Stimulated activated CD4-positive, alpha-beta T cell treated with anti-CD3 and anti-CD28 coated beads, TNF-alpha, amount 100 ng/mL, for 1 hour (primary cell): ENCODE measurements around the gene TLR9.
"Not testable (repeated sequence)": the region's sequence is repeated elsewhere in the genome, so short reads cannot be mapped to it uniquely, and the experiment has no call there.

ENCODE experiments used
- DNase-seq, 3 donors: peaks; one replicate each; pipeline ENCODE4 v3.0.0-alpha.2; 2020; ENCODE audit warnings: low read depth in 3 of 3, low spot score in 1 of 3

TLR9 gene

GRCh38 chr3:52196977-52197376, 28.5 kb downstream of the TLR9 start:
- no peak for DNase-seq

DNA sequence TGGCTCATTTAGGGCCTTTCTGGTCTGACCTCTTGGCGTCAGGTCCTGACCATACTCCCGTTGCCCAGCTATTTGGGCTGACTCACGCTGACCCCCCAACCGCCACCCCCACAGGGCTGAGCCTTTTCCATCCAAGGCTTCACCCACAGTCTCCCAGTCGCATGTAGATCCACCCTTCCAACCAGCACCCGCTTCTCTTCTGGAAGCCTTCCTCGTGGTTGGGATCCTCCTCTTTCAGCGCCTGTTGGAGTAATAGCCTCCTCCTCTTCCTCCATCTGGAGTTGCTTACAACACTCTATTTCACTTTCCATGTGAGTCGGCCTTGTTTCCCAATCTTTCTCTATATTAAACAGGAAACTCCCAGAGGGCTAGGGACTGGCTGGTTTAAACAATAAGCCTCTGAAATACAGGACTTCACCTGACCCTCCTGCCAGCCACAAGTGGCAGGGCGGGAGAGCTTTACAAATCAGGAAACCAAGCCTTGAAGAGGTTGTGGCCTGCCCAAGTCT, 29.6 kb downstream of the TLR9 start:
- DNase-seq = no peak

- DNase-seq = no peak
Measured at GRCh38 chr3:52195291-52195597, 30.2 kb downstream of the TLR9 start.

- no peak for DNase-seq
Measured at GRCh38 chr3:52194485-52195290, 30.8 kb downstream of the TLR9 start.

DNA sequence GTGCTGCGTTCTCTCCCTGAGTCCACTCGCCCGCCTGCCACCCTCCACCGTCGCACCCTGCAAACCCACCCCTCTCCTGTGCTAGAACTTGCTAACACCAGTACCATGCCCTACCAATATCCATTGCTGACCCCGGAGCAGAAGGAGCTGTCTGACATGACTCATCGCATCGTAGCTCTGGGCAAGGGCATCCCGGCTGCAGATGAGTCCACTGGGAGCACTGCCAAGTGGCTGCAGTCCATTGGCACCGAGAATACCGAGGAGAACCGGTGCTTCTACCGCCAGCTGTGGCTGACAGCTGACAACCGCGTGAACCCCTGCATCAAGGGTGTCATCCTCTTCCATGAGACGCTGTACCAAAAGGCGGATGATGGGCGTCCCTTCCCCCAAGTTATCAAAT, 32.4 kb downstream of the TLR9 start:
- DNase-seq = no peak

DNA sequence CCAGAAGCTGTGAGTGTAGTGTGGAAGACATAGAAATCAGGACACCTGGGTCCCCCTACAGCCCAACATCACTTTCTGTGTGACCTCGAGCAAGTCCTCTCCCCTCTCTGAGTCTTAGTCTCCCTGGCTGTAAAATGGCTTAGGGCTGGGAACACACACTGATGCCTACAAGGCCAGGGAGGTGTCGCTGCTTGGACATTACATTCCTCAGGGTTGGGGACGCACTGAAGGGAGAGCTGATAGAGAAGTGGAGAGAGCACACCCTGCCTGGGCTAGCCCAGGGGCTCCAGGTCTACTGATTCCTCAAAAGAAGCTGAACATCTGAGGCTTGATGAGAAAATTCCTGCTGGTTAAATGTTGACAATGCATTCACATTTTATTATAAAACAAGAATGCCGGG, 33.8 kb downstream of the TLR9 start:
- DNase-seq = no peak

GRCh38 chr3:52190294-52191074, 35.0 kb downstream of the TLR9 start:
- no peak for DNase-seq

- no peak for DNase-seq
Measured at GRCh38 chr3:52188556-52188955, 36.9 kb downstream of the TLR9 start.

- DNase-seq = no peak
Measured at GRCh38 chr3:52186729-52187128, 38.7 kb downstream of the TLR9 start.

DNA sequence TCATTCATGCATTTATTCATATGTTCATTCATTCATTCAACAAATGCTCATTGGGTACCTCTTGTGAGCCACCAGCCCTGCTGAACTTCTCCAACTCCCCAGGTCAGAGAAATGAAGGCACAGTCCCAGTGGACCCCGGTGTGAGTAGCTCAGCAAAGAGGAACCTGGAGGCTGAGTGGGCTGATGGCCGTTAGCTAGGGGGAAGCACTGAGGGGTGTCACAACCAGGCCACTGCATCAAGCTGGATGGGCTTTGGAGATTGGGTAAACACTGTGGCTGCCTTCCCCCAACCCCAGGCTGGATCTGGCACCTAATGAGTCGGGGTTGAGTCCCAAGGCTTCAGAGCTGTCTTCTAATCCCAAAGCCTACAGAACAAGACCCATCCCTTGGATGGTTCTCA, 39.6 kb downstream of the TLR9 start:
- DNase-seq = no peak

- no peak for DNase-seq
Measured at GRCh38 chr3:52185311-52185710, 40.1 kb downstream of the TLR9 start.

DNA sequence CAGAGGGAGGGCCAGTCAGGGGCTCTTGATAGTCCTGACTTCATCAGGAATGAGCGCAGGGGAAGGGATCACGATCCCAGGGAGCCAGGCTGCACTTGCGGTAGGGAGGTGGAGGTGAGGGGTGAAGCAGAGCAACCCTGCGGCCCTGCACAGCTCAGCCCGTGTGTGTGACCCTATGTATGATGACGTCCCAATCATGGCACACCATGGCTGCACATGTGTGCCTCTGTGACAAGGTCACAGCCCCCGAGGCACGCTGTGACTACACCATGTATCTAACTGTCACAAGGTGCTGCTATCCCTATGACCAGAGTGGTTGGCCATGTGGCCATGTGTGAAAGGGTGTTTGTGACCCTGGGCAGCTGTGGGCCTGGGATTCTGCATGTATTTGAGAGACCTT, 40.8 kb downstream of the TLR9 start:
- no peak for DNase-seq

- DNase-seq = no peak
Measured at GRCh38 chr3:52183786-52184445, 41.5 kb downstream of the TLR9 start.

DNA sequence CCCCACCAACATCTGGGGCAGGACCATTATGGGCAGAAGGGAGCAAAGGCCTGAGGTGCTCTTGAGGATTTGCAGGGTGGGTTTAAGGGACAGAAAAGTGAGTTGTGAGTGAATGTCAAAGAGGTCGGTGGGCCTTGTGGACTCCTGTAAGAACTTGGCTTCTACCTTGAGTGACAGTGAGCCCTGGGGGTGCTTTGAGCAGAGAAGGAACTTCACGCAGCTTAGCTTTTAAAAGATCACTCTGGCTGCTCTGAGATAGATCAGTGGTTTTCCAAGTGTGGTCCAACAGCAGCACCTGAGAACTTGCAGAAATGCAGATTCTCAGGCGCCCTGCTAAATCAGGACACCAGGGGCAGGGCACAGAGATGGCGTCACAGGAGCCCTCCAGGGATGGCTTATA, 42.8 kb downstream of the TLR9 start:
- no peak for DNase-seq

DNA sequence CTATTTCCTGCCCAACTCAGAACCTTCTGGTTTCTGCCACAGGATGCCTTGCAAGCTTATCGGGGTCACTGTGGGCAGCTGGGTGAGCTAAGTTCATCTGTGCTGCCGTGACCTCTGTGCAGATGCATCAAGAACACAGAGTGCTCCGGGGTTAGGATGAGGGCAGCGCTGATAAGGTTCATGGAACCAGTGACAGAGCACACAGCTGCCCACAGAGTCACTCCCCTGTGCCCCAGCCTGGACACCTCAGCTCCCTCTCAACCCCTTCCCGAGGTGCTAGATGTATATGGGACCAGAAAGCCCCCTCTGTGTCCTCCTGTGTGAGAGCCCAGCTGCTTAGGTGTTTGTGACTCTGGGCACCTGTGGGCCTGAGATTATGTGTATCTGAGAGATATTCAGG, 43.2 kb downstream of the TLR9 start:
- no peak for DNase-seq

- no peak for DNase-seq
Measured at GRCh38 chr3:52181543-52181942, 43.9 kb downstream of the TLR9 start.

DNA sequence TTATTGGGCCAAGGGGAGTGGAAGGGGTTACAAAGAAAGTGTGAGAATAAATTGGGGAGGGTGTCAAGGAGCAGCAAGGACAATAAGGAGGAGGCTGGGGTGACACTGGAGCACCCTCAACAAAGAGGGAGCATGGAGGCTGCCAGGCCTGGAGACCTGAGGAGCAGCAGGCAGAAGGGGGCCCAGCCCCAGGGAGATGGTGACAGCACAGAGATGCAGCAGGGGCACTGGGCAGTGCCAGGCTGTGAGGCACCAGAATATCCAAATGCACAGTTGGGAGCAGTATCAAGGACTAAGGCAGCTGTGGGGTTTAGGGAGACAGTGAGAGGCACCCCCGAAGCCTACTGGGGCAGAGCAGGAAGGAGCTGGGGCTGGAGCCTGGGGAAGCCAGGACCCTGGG, 46.9 kb downstream of the TLR9 start:
- no peak for DNase-seq

GRCh38 chr3:52178126-52178525, 47.3 kb downstream of the TLR9 start:
- not testable (repeated sequence) for DNase-seq

DNA sequence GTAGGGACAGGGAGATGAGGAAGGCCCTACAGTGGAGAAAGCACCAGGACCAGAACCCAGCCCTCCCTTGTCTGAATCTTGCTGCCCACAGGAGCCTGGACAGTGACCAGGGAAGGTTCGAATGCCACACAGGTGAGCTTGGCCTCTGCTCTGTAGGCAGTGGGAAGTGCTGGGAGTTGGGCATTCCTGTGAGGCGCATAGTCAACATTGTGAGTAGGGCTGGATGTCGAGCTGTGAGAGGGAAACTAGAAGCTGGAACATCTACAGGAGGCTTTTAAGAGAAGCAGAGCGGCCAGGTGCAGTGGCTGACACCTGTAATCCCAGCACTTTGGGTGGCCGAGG, 47.8 kb downstream of the TLR9 start:
- no peak for DNase-seq

DNA sequence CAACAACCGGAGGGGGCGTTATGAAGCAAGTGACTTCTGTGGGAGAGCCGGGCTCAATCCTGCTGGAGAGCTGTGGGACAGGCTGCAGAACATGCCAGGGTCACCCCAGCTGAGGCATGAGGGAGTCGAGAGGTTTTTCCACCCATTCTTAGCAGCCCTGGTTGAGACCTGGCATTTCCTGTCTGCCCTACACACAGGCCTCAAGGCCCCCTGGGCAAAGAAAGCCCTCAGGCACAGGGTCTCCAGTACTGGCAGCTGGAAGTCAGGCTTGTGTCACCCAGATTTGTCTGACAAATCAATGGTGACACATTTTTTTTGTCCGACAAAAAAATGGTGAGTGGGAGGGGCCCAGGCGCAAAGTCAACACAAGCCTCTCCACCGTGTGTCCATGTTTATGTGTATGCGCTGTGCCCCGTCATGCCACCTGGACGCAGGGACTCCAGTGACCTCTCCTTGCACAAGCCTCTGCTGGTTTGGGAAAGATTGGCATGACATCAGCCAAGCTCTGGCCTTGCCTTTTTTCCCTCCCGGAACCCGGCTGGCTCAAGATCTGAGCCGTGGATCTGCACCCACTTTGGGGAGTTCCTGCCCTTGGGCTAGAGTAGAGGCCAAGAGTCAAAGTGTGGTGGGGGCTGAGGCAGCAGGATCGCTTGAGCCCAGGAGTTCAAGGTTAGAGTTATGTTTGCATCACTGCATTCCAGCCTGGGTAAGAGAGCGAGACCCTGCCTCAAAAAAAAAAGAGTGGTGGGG, 48.3 kb downstream of the TLR9 start:
- no peak for DNase-seq

GRCh38 chr3:52176180-52176752, 49.2 kb downstream of the TLR9 start:
- DNase-seq = no peak
